NCI-H1048 (cell line): Measurements from ENCODE around the gene INKA1.
"Not testable (repeated sequence)": the region's sequence is repeated elsewhere in the genome, so short reads cannot be mapped to it uniquely, and the experiment has no call there.

Experiments
- DNase-seq: peaks from one replicate; lab custom pipeline; 2025; lab: John Stamatoyannopoulos, UW

Gene INKA1

GRCh38 chr3:49807431-49808114 lies 4.5 kb downstream of the INKA1 start:
- DNase-seq: no peak

GRCh38 chr3:49812916-49813496 lies 9.9 kb downstream of the INKA1 start:
- DNase-seq: no peak

GRCh38 chr3:49813497-49814174 lies 10.6 kb downstream of the INKA1 start, which contains the start of gene UBA7:
Gene UBA7, minus strand, starts transcription at chr3:49813953. Its CDS starts 166 bp downstream, at chr3:49813787.
- no peak for DNase-seq

- DNase-seq: not testable (repeated sequence)
Measured at GRCh38 chr3:49823131-49823530, 20.1 kb downstream of the INKA1 start.

GRCh38 chr3:49826016-49826415 lies 23.0 kb downstream of the INKA1 start:
- DNase-seq: no peak

- DNase-seq: no peak
Measured at GRCh38 chr3:49831341-49831740, 28.3 kb downstream of the INKA1 start.

GRCh38 chr3:49839193-49839809 lies 36.2 kb downstream of the INKA1 start:
- no peak for DNase-seq

- DNase-seq: no peak
Measured at GRCh38 chr3:49840388-49840787, 37.3 kb downstream of the INKA1 start.

- DNase-seq: no peak
Measured at GRCh38 chr3:49841126-49841696, 38.1 kb downstream of the INKA1 start.

- no peak for DNase-seq
Measured at GRCh38 chr3:49841806-49842205, 38.7 kb downstream of the INKA1 start.

GRCh38 chr3:49842843-49843517 lies 39.9 kb downstream of the INKA1 start:
- DNase-seq: no peak

- DNase-seq: no peak
Measured at GRCh38 chr3:49844464-49845183, 41.6 kb downstream of the INKA1 start.

- DNase-seq: no peak
Measured at GRCh38 chr3:49845694-49846093, 42.6 kb downstream of the INKA1 start.
